Rectal smooth muscle tissue (tissue), 1 donor: Measurements from ENCODE around the gene ESRP2.

Experiments
- H3K27ac ChIP-seq: one replicate; pipeline ENCODE4 v1.7.0; 2013; ENCODE audit warnings: low read depth, low read length, inconsistent platforms
- H3K27me3 ChIP-seq: one replicate; pipeline ENCODE4 v1.7.0; 2013; ENCODE audit warnings: low read length; ENCODE audit not compliant: control insufficient read depth, insufficient read depth
- H3K36me3 ChIP-seq: one replicate; pipeline ENCODE4 v1.7.0; 2013; ENCODE audit warnings: low read length; ENCODE audit not compliant: control insufficient read depth, insufficient read depth
- H3K4me1 ChIP-seq: one replicate; pipeline ENCODE4 v1.7.0; 2013; ENCODE audit warnings: low read length; ENCODE audit not compliant: control insufficient read depth, insufficient read depth
- H3K4me3 ChIP-seq: one replicate; pipeline ENCODE4 v1.7.0; 2013; ENCODE audit warnings: low read length
- H3K9ac ChIP-seq: one replicate; pipeline ENCODE4 v1.7.0; 2013; ENCODE audit warnings: low read length

The ESRP2 gene

GRCh38 chr16:68273459-68273858 is 37.5 kb upstream of the ESRP2 start:
- Histone ChIP-seq H3K4me3 (no peak overlapping the region), H3K27ac (no peak overlapping the region), H3K9ac (no peak overlapping the region), H3K4me1 (peaks cover 3% of the 10 kb centered on the region), H3K36me3 (peaks cover 10% of the 10 kb centered on the region), H3K27me3 (no peaks in the 10 kb centered on the region)

GRCh38 chr16:68272507-68273209 is 36.7 kb upstream of the ESRP2 start:
- H3K9ac ChIP-seq: no peak overlapping the region
- H3K36me3 ChIP-seq: peaks cover 10% of the 10 kb centered on the region
- H3K4me3 ChIP-seq: no peak overlapping the region
- H3K27me3 ChIP-seq: no peaks in the 10 kb centered on the region
- no peak overlapping the region for H3K27ac ChIP-seq
- H3K4me1 ChIP-seq: peaks cover 3% of the 10 kb centered on the region

- Histone ChIP-seq H3K9ac (no peak overlapping the region), H3K36me3 (peaks cover 10% of the 10 kb centered on the region), H3K27ac (no peak overlapping the region), H3K27me3 (no peaks in the 10 kb centered on the region), H3K4me3 (no peak overlapping the region), H3K4me1 (no peaks in the 10 kb centered on the region)
Measured at GRCh38 chr16:68270353-68270752, 34.4 kb upstream of the ESRP2 start.

- Histone ChIP-seq H3K4me1 (no peaks in the 10 kb centered on the region), H3K9ac (no peak overlapping the region), H3K27ac (no peak overlapping the region), H3K36me3 (peaks cover 8% of the 10 kb centered on the region), H3K27me3 (no peaks in the 10 kb centered on the region), H3K4me3 (no peak overlapping the region)
Measured at GRCh38 chr16:68269793-68270192, 33.9 kb upstream of the ESRP2 start.

- Histone ChIP-seq H3K9ac (no peak overlapping the region), H3K36me3 (no peaks in the 10 kb centered on the region), H3K4me1 (no peaks in the 10 kb centered on the region), H3K27me3 (no peaks in the 10 kb centered on the region), H3K27ac (no peak overlapping the region), H3K4me3 (no peak overlapping the region)
Measured at GRCh38 chr16:68267612-68268405, 31.9 kb upstream of the ESRP2 start.

GRCh38 chr16:68265078-68265920 is 29.4 kb upstream of the ESRP2 start:
- peaks cover 1% of the 10 kb centered on the region for H3K36me3 ChIP-seq
- H3K27ac ChIP-seq: peak overlapping the region; percentile 66
- no peaks in the 10 kb centered on the region for H3K4me1 ChIP-seq
- H3K9ac ChIP-seq: peak overlapping the region; percentile 16
- peak overlapping the region; percentile 73 for H3K4me3 ChIP-seq
- no peaks in the 10 kb centered on the region for H3K27me3 ChIP-seq

GRCh38 chr16:68264128-68265077 is 28.5 kb upstream of the ESRP2 start, which contains the start of gene SLC7A6:
Gene SLC7A6, plus strand, starts transcription at chr16:68264526. Its CDS starts 10,201 bp downstream, at chr16:68274727.
- peak within 1 kb of the TSS; percentile 66 for H3K27ac ChIP-seq
- no peaks in the 10 kb centered on the region for H3K27me3 ChIP-seq
- peak within 1 kb of the TSS; percentile 16 for H3K9ac ChIP-seq
- peak within 1 kb of the TSS; percentile 73 for H3K4me3 ChIP-seq
- H3K36me3 ChIP-seq: peaks cover 10% of the 10 kb centered on the region
- H3K4me1 ChIP-seq: no peaks in the 10 kb centered on the region

GRCh38 chr16:68263559-68264127 is 27.7 kb upstream of the ESRP2 start:
- H3K36me3 ChIP-seq: peaks cover 15% of the 10 kb centered on the region
- peak overlapping the region; percentile 73 for H3K4me3 ChIP-seq
- H3K9ac ChIP-seq: peak overlapping the region; percentile 3
- peak overlapping the region; percentile 66 for H3K27ac ChIP-seq
- peaks cover 5% of the 10 kb centered on the region for H3K4me1 ChIP-seq
- no peaks in the 10 kb centered on the region for H3K27me3 ChIP-seq

GRCh38 chr16:68259007-68259825 is 23.3 kb upstream of the ESRP2 start:
- Histone ChIP-seq H3K27me3 (no peaks in the 10 kb centered on the region), H3K4me1 (peaks cover 12% of the 10 kb centered on the region), H3K36me3 (peaks cover 26% of the 10 kb centered on the region), H3K9ac (no peak overlapping the region), H3K4me3 (no peak overlapping the region), H3K27ac (peak overlapping the region; percentile 72)

- no peak overlapping the region for H3K4me3 ChIP-seq
- H3K9ac ChIP-seq: no peak overlapping the region
Measured at GRCh38 chr16:68257906-68258800, 22.2 kb upstream of the ESRP2 start.

More at GRCh38 chr16:68257906-68258800, 22.2 kb upstream of the ESRP2 start:
- H3K27ac ChIP-seq: peak overlapping the region; percentile 72
- peaks cover 12% of the 10 kb centered on the region for H3K4me1 ChIP-seq
- no peaks in the 10 kb centered on the region for H3K27me3 ChIP-seq
- peaks cover 26% of the 10 kb centered on the region for H3K36me3 ChIP-seq
